Upper lobe of left lung (tissue), 4 donors: ENCODE measurements around the gene ADCY5.

Source experiments
- EP300 ChIP-seq, 4 donors: sonication (generic); formaldehyde crosslinking; IDR thresholded peaks; one replicate each; pipeline ENCODE4 v1.5.1; 2017; ENCODE audit warnings: antibody characterized with exemption in 4 of 4, control low read depth in 2 of 4
- TF ChIP-seq, protein P1 (sequence below), 6 experiments: fragments of 450-650 bp in 4 of 6; fragments of 200-600 bp in 2 of 6; sonication (generic) in 2 of 6; IDR thresholded peaks; one replicate each; pipeline ENCODE4 v1.5.1; 2016 to 2019; ENCODE audit warnings: antibody characterized with exemption in 6 of 6

DNA sequence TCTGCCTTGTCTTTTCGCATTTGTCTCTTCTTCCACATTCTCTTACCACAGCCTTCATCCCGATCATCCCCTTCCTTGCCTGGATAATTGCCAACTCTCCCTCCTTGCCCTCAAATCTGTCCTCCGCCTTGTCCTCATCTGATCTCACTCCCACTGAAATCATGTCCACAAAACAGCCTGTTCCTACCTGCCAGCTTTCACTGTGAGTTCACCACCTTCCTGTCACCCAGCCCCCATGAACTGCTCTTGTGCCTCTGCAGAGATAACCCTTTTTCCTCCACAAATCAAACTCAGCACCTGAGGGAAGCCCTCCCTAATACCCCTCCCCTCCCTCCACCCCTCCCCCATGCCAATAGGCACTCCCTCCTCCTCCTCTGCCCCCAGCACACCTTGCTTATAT, 4.8 kb upstream of the ADCY5 start:
- TF ChIP-seq, protein P1, sequence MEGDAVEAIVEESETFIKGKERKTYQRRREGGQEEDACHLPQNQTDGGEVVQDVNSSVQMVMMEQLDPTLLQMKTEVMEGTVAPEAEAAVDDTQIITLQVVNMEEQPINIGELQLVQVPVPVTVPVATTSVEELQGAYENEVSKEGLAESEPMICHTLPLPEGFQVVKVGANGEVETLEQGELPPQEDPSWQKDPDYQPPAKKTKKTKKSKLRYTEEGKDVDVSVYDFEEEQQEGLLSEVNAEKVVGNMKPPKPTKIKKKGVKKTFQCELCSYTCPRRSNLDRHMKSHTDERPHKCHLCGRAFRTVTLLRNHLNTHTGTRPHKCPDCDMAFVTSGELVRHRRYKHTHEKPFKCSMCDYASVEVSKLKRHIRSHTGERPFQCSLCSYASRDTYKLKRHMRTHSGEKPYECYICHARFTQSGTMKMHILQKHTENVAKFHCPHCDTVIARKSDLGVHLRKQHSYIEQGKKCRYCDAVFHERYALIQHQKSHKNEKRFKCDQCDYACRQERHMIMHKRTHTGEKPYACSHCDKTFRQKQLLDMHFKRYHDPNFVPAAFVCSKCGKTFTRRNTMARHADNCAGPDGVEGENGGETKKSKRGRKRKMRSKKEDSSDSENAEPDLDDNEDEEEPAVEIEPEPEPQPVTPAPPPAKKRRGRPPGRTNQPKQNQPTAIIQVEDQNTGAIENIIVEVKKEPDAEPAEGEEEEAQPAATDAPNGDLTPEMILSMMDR (IDR thresholded peaks at IDR 0.05), result no peak
- TF ChIP-seq EP300 (IDR thresholded peaks at IDR 0.05), result no peak
